GM18526 (cell line): Measurements from ENCODE around the gene RASGRF1.

Experiments
- POLR2A ChIP-seq: IDR thresholded peaks from 3 replicates; pipeline ENCODE4 v1.6.1; 2011; ENCODE audit not compliant: insufficient read length; ENCODE audit errors: extremely low read depth

The RASGRF1 gene

DNA sequence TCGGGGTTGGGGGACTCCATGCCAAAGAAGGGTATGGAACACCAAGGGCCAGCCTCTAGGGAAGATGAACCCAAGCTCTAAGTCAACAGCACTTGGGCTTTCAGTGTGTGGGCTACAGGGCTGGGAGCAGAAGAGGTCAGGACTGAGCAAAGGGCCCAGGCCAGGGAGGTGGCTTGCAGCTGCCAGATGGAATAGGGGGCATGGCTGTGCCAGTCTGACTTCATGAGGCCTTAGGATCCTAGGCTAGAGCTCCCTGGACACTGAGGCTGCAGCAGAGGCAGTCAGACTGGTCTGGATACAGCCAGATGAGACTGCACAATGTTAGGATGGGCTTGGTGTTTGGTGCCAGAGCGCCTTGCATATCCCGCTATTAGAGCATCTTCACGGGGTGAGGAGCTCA is 3.8 kb downstream of the RASGRF1 start:
- no peak for TF ChIP-seq POLR2A

DNA sequence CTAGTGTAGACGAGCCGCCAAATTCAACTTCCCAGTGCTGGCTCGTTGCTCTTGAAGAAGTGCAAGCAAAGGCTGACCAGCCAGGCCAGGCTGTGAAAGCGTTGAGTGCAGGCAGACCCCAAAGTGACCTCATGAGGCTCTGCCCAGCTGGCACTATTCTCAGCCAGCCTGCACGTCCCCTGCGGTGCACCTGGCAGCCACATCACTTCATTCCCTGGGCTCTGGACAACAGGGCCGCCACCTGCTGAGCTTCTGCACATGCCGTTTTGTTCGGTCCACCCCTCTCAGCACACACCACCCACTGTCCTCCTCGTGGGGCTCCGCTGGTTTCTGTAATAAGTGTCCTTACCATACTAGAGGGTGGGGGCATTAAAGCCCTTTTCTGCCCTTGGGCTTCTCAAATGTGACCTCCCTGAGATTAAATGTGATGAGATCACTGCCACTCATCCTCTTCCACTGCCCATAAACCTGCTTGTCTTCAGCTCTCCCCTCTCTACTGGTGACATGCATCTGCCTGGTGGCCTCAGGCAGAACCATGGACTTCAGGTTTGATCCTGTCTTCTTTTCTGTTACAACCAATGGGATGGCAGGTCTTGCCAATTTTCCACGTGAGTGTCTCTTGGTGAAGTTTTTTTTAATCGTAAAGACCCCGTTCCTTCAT is 6.1 kb downstream of the RASGRF1 start:
- TF ChIP-seq POLR2A = no peak

DNA sequence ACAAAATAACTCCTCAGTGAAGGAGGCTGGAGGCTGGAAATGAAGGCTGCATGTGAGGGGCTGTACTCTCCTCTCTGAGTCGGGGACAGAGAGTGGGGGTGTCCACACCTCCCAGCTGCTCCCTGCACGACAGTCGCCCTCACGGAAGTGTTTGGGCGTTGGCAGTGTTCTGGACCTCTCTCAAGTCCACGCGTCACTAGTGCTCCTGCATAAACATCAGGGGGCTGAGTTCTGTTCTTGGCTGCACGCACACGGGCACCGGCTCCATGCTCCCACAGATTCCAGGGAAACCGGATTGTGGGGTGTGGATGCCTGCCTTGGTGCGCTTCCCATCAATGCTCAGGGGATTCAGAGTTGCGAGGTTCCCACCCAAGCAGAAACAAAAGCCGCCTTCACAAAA is 7.4 kb downstream of the RASGRF1 start:
- TF ChIP-seq POLR2A = no peak

DNA sequence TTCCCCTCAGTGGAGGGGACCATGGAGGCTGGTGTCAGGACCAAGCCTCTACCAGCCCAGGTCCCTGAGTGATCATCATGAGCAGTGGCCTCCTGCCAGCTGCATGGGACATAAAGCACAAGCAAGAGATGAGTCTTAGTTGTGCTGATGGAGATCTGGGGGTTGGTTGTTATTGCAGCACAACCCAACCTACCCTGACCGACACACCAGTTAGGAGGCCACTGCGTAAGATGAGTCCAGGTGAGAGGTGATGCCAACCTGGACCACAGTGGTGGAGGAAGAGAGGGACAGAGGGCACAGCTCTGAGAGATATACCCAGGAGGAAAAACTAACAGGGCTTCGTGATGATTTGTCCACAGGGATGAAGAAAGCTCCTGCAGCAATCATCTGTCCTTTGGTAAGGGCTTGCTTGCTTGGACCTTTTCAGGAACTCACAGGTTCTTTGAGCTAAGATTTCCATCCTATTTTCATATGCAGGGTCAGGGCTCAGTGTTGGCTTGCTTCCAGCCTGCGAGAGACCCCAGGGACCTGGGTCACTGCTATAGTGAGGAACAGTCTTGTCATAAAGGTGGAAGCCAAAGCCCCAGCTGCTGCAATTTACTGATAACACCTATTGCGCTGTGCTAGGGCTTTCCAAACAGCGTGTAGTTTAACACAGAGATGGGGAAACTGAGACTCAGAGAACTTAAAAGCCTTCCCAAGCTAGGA is 8.1 kb downstream of the RASGRF1 start:
- no peak for TF ChIP-seq POLR2A

DNA sequence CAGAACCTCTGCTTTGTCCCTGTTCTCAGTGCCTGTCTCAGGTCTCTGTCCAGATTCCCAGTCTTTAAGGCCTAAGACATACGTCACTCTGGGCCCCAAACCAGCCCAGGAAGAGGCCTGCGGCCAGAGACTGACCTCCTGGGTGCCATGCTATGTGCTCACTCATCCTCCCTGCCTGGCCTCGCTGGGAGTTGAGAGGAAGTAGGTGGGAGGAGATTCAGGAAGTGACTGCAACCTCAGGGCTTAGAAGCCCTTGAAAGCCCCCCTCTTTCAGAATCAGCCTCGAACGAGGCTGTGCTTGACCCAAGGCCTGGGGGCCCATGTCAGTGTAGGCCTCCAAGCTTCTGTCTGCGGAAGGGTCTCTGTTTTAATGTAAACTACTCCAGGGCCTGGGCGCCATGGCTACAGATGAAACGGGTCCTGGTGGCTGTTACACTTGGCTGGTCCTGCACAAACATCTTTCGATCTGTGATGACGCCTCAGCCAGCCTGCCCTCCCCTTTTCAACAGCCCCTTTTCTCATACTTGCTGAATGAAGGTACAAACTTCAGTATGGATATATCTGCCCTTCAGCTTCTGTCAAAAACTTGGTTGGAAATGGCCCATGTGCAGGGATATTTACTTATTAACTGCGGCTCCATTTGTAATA is 11.7 kb downstream of the RASGRF1 start:
- TF ChIP-seq POLR2A = no peak

DNA sequence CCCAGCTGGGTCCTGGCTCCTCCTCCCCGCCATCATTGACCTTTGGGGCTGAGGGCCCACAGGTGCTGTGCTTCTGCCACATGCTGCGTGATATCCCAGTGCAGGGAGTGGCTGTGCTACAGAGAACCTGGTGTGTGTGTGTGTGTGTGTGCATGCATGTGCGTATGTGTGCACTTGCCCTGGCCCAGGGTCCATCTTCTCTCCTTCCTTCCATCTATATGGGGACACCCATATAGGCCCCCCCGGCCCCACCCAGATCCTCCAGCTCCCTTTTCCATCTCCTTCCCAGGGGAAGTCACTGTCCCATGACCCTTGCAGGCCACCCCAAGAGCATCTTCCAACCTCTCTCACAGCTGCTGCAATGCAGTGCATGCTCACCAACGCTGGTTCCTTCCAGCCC is 12.6 kb downstream of the RASGRF1 start:
- TF ChIP-seq POLR2A = no peak

DNA sequence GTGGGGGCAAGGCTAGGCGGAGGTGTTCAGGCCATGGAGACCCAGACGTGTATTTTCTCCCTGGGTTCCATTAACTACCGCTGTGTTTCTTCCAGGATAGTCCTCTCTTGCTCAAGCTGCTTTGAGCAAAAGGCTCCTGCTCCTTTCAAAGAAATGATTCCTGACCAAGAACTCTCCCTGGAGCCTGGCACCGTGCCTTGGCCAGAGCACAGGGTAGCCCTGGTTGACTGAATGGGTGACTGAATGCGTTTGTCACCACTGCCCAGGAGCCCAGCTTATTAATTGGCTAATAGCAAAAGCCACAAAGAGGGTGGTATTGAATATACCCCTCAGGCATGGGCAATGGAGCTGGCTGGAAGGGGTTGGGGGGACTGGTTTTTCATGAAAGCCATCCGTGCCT is 13.9 kb downstream of the RASGRF1 start:
- no peak for TF ChIP-seq POLR2A

DNA sequence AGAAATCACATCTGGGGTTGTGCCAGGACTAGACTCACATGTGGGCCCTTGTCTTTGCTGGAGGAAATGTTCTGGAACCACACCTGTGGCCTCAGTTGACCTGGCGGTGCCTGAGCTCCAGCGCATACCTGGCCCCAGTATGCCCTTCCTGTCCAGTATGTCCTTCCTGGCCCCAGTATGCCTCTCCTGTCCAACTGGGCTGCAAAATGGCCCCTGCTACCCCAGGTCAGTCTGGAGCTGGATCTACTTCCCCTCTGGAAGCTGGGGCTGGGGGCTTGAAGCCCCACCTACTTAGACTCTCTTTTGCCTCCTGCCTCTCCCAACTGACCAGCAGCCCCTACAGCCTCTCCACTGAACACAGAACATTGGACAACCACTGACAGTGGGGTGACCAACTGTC is 15.3 kb downstream of the RASGRF1 start:
- TF ChIP-seq POLR2A = no peak

DNA sequence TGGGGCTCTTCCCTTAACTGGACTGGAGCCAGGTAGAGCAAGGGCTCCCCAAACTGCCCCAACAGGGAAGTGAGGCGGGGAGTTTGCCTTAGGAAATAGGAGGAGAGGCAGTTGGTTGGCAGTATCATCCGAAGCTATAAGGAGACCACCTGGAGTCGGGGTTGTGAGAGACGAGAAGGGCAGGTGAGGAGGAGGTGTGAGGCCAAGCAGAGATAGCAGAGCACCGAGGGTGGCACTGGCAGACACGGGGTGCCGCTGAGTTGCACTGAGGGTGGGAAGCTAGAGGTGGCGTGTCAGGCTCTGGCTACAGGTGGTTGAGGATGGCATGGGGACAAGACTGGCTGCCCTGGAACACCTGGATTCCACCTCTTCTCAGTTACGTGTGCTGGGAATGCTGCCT is 17.2 kb downstream of the RASGRF1 start:
- no peak for TF ChIP-seq POLR2A

DNA sequence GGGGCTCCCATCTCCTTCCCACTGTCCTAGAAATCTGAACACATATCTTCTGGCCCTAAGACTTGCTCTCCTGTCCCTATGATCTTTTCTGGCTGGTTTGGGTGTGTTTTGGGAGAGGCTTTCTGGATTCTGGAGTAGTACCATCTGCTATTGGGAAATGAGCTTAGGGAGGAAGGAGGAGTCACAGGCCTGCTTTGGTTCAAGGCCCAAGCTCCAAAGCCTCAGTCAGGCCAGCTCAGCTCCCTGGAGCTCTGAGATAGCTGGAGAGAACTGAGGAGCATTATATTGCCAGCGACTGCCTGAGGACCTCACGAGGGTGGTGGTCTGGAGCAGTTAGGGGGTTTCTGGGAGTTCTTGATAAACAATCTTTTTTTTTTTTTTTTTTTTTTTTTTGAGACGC is 18.7 kb downstream of the RASGRF1 start:
- no peak for TF ChIP-seq POLR2A

DNA sequence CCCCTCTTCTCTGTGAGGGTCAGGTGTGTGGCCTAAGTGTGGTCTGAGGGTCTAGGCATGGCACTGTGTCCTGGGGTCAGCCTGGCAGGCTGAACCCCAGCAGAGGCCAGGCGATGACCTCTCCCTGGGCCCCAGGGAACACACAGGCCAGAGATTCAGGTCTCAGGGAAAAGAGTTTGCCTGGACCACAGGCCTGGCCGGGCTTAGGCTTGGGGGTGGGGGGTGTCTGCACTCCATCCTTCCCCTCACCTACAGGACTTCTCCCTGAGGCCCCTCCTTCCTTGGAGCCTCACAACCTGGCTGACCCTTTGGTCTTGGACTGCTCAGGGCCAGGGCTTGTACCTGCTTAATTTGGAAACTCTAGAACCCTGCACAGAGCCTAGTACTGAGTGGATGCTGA is 21.8 kb downstream of the RASGRF1 start:
- TF ChIP-seq POLR2A = no peak

DNA sequence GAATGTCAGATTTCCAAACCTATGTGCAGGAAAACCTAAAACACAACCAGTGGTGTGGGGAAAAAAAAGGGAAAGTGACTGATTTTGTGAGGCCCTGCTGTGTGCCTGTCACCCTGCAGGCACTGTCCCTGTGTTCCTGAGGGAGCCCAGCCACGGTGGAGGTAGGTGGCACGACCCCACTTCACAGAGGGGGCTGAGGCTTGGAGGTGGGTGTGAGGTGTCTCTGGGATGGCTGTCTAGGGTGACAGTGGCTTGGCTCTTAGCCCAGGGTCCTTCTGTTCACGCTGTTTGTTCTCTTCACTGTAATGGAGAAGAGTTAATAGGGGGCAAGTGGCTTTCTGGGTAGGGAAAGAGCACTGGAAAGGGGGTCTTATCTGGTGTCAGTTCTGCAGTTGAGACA is 22.6 kb downstream of the RASGRF1 start:
- no peak for TF ChIP-seq POLR2A

DNA sequence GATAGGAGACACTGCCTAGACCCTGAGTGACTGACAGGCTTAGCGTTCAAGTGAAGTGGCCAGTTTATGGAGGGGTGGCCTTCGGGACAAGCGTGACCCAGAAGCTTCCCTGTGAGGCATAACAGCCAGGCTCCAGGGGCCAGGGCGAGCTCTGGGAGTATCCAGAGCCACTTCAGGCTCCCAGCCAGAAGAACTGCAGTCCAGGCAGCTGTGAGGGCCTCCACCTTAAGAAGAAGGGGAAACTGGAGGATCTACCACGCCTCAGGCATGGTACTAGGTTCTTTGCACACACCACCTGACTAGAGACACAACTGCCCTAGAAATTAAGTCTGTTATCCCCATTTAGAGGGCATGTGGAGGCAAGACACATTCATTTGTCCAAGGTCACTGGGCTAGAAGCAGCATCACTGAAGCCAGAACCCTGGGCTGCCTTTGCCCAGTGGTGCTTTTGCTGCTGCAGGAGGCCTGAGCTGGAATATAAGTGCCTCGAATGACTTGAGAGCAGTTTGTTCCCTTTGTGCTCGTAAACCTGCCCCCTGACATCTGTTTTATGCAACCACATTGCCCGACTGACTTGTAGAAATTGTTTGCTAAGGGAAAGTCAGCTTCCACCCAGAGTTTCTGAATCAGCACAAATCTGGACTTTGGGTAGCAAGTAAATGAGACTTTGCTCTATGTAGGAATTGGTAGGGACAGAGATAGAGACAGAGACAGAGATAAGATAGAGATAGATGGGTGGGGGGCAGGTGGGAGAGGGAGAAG is 23.3 kb downstream of the RASGRF1 start:
- no peak for TF ChIP-seq POLR2A

DNA sequence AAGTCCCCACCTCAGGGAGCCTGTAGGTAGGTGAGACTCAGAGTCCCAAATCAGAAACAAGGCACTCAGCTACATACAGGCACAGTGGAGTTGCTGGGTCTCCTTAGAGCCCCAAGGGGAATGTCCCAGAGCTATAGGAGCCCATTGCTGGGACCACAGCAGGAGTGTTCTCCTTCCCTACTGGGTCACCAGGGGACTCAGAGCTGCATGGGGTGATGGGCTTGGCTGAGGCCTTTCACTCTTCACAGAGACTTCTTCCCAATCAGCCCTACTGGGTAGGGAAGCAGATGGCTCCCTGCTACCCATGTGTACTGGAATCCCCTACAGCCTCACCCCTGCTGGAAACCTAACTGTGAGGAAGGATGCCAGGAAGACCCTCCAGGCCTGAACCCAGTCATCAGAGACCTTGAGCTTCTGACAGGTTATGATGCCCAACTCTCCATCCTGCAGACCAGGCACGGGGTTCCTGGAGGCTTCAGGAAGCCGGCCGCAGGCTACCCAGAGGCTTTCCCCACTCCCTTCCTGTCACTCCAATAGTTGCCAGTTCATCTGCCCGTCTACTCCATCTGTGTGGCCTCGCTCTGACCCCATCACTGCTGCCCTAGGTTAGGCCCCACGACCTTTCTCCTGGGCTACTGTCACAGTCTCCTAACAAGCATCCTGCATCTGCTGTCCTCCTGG is 24.0 kb downstream of the RASGRF1 start:
- TF ChIP-seq POLR2A = no peak

DNA sequence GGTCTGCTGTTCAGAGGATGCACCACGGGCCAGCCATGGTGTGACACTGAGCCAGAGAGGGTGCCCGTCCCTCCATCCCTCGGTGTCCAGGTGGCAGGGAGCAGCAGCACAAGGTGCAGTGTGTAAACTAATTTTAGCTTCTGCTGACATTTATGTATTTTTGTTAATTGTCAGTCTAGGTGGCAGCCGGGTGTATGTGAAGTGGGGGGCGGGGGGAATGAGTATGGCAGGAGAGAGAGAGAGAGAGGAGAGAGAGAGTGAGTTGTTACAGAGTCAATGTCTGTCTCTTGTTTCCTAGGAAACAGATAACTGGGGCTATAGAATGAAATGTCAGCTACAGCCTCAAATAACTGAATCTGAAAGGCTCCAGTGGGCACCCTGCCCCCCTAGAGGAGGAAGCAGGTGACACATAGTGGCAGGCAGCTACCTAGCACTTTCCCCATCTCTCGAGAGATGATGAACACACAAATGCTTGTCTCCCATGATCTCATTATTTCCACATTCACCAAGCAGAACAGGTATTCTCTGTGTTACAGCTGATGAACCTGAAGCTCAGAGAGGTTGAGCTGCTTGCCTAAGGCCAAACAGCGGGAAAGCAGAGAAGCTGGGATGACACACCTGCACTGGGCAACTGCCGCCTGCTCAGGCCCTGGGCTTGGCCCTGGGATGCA is 24.7 kb downstream of the RASGRF1 start:
- TF ChIP-seq POLR2A = no peak

DNA sequence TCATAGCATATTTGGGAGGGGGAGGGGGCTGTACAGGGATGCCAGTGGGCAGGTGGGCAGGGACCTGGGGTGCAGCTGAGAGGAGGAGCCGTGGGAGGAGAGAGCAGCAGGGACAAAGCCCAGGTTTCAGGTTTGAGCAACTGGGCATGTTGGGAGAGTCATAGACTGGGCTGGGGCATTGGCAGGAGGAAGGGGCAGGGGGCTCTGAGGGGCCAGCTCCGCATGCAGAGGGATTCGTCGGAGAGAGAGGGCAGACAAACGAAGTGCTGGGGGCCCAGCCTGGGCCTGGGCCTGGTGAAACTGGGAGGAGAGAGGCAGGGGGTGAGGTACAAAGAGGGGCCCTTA is 25.2 kb downstream of the RASGRF1 start:
- no peak for TF ChIP-seq POLR2A
